Measurements from ENCODE around the gene CADM2. TPM values are rescaled to one million over a fixed set of nuclear protein-coding genes. Genes with fewer than 3 reads are reported as not detected.

The CADM2 gene
- total and polyA plus RNA-seq, 2 donors (not counting 3 experiments of a cell fraction or from before 2014, with no cell fraction given) = not detected

DNA sequence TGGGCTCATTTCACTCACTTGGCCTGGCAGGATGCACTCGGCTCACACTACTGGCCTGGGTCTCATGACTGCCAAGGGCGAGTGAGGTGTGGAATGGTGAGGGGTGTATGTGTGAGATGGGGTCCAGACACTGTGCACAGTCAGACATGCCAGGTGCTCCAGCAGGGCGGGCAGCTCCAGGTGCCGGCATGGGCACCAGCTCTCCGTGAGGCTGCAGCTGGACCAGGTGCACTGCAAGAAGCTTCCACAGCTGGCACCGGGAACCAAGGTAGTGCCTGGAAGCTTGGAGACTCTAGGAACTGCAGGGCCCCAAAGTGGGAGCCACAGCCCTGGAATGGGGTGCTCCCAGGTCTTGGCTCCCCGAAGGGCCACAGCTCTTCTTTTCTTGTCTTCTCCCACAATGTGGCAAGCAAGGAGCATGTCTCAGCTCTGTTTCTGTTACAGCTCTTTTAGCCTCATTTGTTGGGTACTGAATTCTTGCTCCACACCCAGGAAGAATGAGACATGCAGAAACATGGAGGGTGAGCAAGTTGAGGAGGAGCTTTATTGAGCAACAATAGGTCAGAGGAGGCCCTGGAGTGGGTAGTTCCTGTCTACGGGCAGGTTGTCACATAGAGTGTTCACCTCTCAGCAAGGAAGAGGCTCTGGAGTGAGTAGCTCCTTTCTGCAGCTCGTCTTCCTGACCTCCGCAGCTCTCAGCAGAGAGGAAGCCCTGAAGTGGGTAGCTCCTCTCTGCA is 762.8 kb downstream of the CADM2 start:
- H3K27ac ChIP-seq (ENCODE audit: insufficient read depth, low read depth, low read length) = no peak overlapping the region
- ChIA-PET POLR2A (no interaction called here), CTCF (no interaction called here)
- H3K9me1 ChIP-seq (replicated peaks; ENCODE audit: control insufficient read depth, extremely low read depth, insufficient read depth, low read length) = no peaks in the 10 kb centered on the region
- H3K36me3 ChIP-seq (ENCODE audit: control insufficient read depth in 2 of 2, extremely low read depth in 1 of 2, insufficient read depth in 2 of 2, low read length in 2 of 2) = no peaks in the 10 kb centered on the region
- FAIRE-seq = no peak
- BruUV-seq (replicated peaks) = no TSS peak
- H2AFZ ChIP-seq (ENCODE audit: low read depth, low read length) = no peak overlapping the region
- no peaks in the 10 kb centered on the region for H3K9me3 ChIP-seq (replicated peaks; ENCODE audit: control insufficient read depth, insufficient read depth, low read length)
- H3K4me3 ChIP-seq (replicated peaks in 1 of 3; ENCODE audit: insufficient read depth in 1 of 3, low read depth in 1 of 3, low read length in 3 of 3) = no peak overlapping the region
- H4K20me1 ChIP-seq (replicated peaks; ENCODE audit: control insufficient read depth, extremely low read depth, insufficient read depth, low read length) = no peaks in the 10 kb centered on the region
- H3K9ac ChIP-seq (replicated peaks; ENCODE audit: extremely low read depth, insufficient read depth, low read length) = no peak overlapping the region
- no peak for TF ChIP-seq JUN (IDR thresholded peaks at IDR 0.05; ENCODE audit: borderline replicate concordance, insufficient read depth, insufficient read length, low read depth)
- TF ChIP-seq, protein P1, sequence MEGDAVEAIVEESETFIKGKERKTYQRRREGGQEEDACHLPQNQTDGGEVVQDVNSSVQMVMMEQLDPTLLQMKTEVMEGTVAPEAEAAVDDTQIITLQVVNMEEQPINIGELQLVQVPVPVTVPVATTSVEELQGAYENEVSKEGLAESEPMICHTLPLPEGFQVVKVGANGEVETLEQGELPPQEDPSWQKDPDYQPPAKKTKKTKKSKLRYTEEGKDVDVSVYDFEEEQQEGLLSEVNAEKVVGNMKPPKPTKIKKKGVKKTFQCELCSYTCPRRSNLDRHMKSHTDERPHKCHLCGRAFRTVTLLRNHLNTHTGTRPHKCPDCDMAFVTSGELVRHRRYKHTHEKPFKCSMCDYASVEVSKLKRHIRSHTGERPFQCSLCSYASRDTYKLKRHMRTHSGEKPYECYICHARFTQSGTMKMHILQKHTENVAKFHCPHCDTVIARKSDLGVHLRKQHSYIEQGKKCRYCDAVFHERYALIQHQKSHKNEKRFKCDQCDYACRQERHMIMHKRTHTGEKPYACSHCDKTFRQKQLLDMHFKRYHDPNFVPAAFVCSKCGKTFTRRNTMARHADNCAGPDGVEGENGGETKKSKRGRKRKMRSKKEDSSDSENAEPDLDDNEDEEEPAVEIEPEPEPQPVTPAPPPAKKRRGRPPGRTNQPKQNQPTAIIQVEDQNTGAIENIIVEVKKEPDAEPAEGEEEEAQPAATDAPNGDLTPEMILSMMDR (IDR thresholded peaks at IDR 0.05; ENCODE audit: extremely low read depth in 1 of 2, insufficient read depth in 1 of 2, low read depth in 1 of 2, low read length in 2 of 2) = no peak
- TF ChIP-seq FOS (IDR thresholded peaks at IDR 0.05; ENCODE audit: borderline replicate concordance, insufficient read depth, low read length) = no peak
- TF ChIP-seq EZH2 (IDR thresholded peaks at IDR 0.05; ENCODE audit: borderline replicate concordance, low read depth, low read length, severe bottlenecking) = no peak
- TF ChIP-seq GATA2 (IDR thresholded peaks at IDR 0.05; ENCODE audit: insufficient read depth, insufficient read length, low read depth, low read length) = no peak
- TF ChIP-seq POLR2AphosphoS5 (IDR thresholded peaks at IDR 0.05; ENCODE audit: insufficient read depth, low read depth, low read length) = no peak
- TF ChIP-seq, protein P2, sequence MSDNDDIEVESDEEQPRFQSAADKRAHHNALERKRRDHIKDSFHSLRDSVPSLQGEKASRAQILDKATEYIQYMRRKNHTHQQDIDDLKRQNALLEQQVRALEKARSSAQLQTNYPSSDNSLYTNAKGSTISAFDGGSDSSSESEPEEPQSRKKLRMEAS (IDR thresholded peaks at IDR 0.05; ENCODE audit: insufficient read depth, insufficient read length) = no peak
- TF ChIP-seq MYC (IDR thresholded peaks at IDR 0.05; ENCODE audit: low read depth, low read length) = no peak
- no peak for TF ChIP-seq POLR2A (IDR thresholded peaks at IDR 0.05; ENCODE audit: low read depth, low read length)
- no peak overlapping the region for H3K4me2 ChIP-seq (ENCODE audit: insufficient read depth, low read length)
- dilution Hi-C loops (cut with MboI; ENCODE audit: extremely low pct_ligation_motif_present, low sequenced_read_pairs) = no loop called here
- intact Hi-C loops (cut with micrococcal nuclease) = no loop called here
- no peaks in the 10 kb centered on the region for H3K79me2 ChIP-seq (ENCODE audit: control insufficient read depth, insufficient read depth, low read length)
- no peaks in the 10 kb centered on the region for H3K27me3 ChIP-seq (ENCODE audit: control insufficient read depth in 2 of 2, insufficient read depth in 2 of 2, low read length in 2 of 2)
- DNase-seq (ENCODE audit: low read depth, low spot score) = no peak
- H3K4me1 ChIP-seq (ENCODE audit: control insufficient read depth, extremely low read depth, insufficient read depth, low read length) = no peaks in the 10 kb centered on the region
